Activated naive CD4-positive, alpha-beta T cell treated with anti-CD3 and anti-CD28 coated beads for 36 hours (primary cell): Measurements from ENCODE around the gene MRAP. TPM values are rescaled to one million over a fixed set of nuclear protein-coding genes. Genes with fewer than 3 reads are reported as not detected.

Experiments
- CTCF ChIA-PET: fragments of 350-600 bp; sonication (Branson Sonifier 250); formaldehyde crosslinking; loops from one replicate; lab custom pipeline; 2021; ENCODE audit warnings: antibody characterized with exemption; lab: Charles Lee
- DNase-seq: peaks from one replicate; pipeline ENCODE4 v3.0.0-alpha.2; 2020
- H3K27ac Mint-ChIP-seq: one replicate; pipeline ENCODE4 v1.8.0; 2021; ENCODE audit warnings: mild to moderate bottlenecking, mixed read lengths
- H3K27me3 Mint-ChIP-seq: one replicate; pipeline ENCODE4 v1.8.0; 2021; ENCODE audit warnings: low read depth, mixed read lengths
- H3K36me3 Mint-ChIP-seq: one replicate; pipeline ENCODE4 v1.8.0; 2021; ENCODE audit warnings: low read depth, mixed read lengths
- H3K4me1 Mint-ChIP-seq: one replicate; pipeline ENCODE4 v1.8.0; 2021; ENCODE audit warnings: low read depth, mixed read lengths
- H3K4me3 Mint-ChIP-seq: one replicate; pipeline ENCODE4 v1.8.0; 2021; ENCODE audit warnings: mild to moderate bottlenecking, moderate library complexity, mixed read lengths
- H3K9me3 Mint-ChIP-seq: one replicate; pipeline ENCODE4 v1.8.0; 2021; ENCODE audit warnings: mixed read lengths
- intact Hi-C: fragments of 100-400 bp; cut with micrococcal nuclease; formaldehyde crosslinking; loops from one replicate; pipeline ENCODE4 v1.15.1; 2023
- total RNA-seq, 2 experiments: library from RNA; stranded (reverse); gene quantifications; one replicate each; pipeline ENCODE4 v1.2.3, GENCODE V29; 2021

Gene MRAP
- total RNA-seq, 2 experiments from 2014 or later, result not detected

- peaks cover 38% of the 10 kb centered on the region for H3K36me3 Mint-ChIP-seq
- no peak for DNase-seq
- no peaks in the 10 kb centered on the region for H3K9me3 Mint-ChIP-seq
- H3K27me3 Mint-ChIP-seq, result no peaks in the 10 kb centered on the region
- CTCF ChIA-PET, result no interaction called here
- intact Hi-C loops, result no loop called here
- peaks cover 7% of the 10 kb centered on the region for H3K4me1 Mint-ChIP-seq
- H3K27ac Mint-ChIP-seq, result no peak overlapping the region
- H3K4me3 Mint-ChIP-seq, result no peak overlapping the region
These were observed 17.0 kb downstream of the MRAP start for GRCh38 chr21:32315511-32316281.

GRCh38 chr21:32316361-32317215 is 17.9 kb downstream of the MRAP start:
- no peaks in the 10 kb centered on the region for H3K9me3 Mint-ChIP-seq
- no peak for DNase-seq
- CTCF ChIA-PET, result no interaction called here
- no peak overlapping the region for H3K27ac Mint-ChIP-seq
- H3K4me1 Mint-ChIP-seq, result peaks cover under 1% of the 10 kb centered on the region
- peaks cover 31% of the 10 kb centered on the region for H3K36me3 Mint-ChIP-seq
- intact Hi-C loops, result no loop called here
- no peaks in the 10 kb centered on the region for H3K27me3 Mint-ChIP-seq
- H3K4me3 Mint-ChIP-seq, result no peak overlapping the region

- Mint-ChIP-seq H3K4me3 (no peak overlapping the region), H3K9me3 (no peaks in the 10 kb centered on the region), H3K4me1 (no peaks in the 10 kb centered on the region), H3K27me3 (no peaks in the 10 kb centered on the region), H3K36me3 (peaks cover 25% of the 10 kb centered on the region), H3K27ac (no peak overlapping the region)
- intact Hi-C loops, result no loop called here
- CTCF ChIA-PET, result no interaction called here
- no peak for DNase-seq
These were observed 19.1 kb downstream of the MRAP start for GRCh38 chr21:32317726-32318125.

- Mint-ChIP-seq H3K36me3 (peaks cover 27% of the 10 kb centered on the region), H3K27ac (no peak overlapping the region), H3K4me3 (no peak overlapping the region), H3K4me1 (no peaks in the 10 kb centered on the region), H3K27me3 (no peaks in the 10 kb centered on the region), H3K9me3 (no peaks in the 10 kb centered on the region)
- no peak for DNase-seq
- intact Hi-C loops, result no loop called here
- CTCF ChIA-PET, result interaction anchor here (1.2 kb wide), 1 partner anchor 282 kb away, joined by 4 read pairs; no protein-coding TSS in a partner anchor
These were observed 20.4 kb downstream of the MRAP start for GRCh38 chr21:32319012-32319411.

GRCh38 chr21:32320059-32320458 is 21.4 kb downstream of the MRAP start:
- CTCF ChIA-PET, result no interaction called here
- no peaks in the 10 kb centered on the region for H3K4me1 Mint-ChIP-seq
- no peak overlapping the region for H3K4me3 Mint-ChIP-seq
- H3K9me3 Mint-ChIP-seq, result no peaks in the 10 kb centered on the region
- no peaks in the 10 kb centered on the region for H3K27me3 Mint-ChIP-seq
- peaks cover 36% of the 10 kb centered on the region for H3K36me3 Mint-ChIP-seq
- no peak overlapping the region for H3K27ac Mint-ChIP-seq
- intact Hi-C loops, result no loop called here
- no peak for DNase-seq

- no peak overlapping the region for H3K27ac Mint-ChIP-seq
- DNase-seq, result no peak
- H3K4me1 Mint-ChIP-seq, result no peaks in the 10 kb centered on the region
- peaks cover 43% of the 10 kb centered on the region for H3K36me3 Mint-ChIP-seq
- no peaks in the 10 kb centered on the region for H3K9me3 Mint-ChIP-seq
- CTCF ChIA-PET, result no interaction called here
- intact Hi-C loops, result no loop called here
- H3K4me3 Mint-ChIP-seq, result no peak overlapping the region
- H3K27me3 Mint-ChIP-seq, result no peaks in the 10 kb centered on the region
These were observed 22.1 kb downstream of the MRAP start for GRCh38 chr21:32320726-32321125.

- no peaks in the 10 kb centered on the region for H3K9me3 Mint-ChIP-seq
- CTCF ChIA-PET, result no interaction called here
- H3K4me3 Mint-ChIP-seq, result no peak overlapping the region
- no peak overlapping the region for H3K27ac Mint-ChIP-seq
- H3K4me1 Mint-ChIP-seq, result no peaks in the 10 kb centered on the region
- no peak for DNase-seq
- no peaks in the 10 kb centered on the region for H3K27me3 Mint-ChIP-seq
- H3K36me3 Mint-ChIP-seq, result peaks cover 46% of the 10 kb centered on the region
- intact Hi-C loops, result no loop called here
These were observed 22.8 kb downstream of the MRAP start for GRCh38 chr21:32321480-32321879.

- intact Hi-C loops, result no loop called here
- Mint-ChIP-seq H3K4me3 (no peak overlapping the region), H3K9me3 (no peaks in the 10 kb centered on the region), H3K4me1 (no peaks in the 10 kb centered on the region), H3K27ac (no peak overlapping the region), H3K27me3 (no peaks in the 10 kb centered on the region), H3K36me3 (peaks cover 51% of the 10 kb centered on the region)
- DNase-seq, result no peak
- CTCF ChIA-PET, result no interaction called here
These were observed 23.4 kb downstream of the MRAP start for GRCh38 chr21:32322103-32322502.

- intact Hi-C loops, result no loop called here
- Mint-ChIP-seq H3K36me3 (peaks cover 52% of the 10 kb centered on the region), H3K27me3 (no peaks in the 10 kb centered on the region), H3K27ac (no peak overlapping the region), H3K4me1 (no peaks in the 10 kb centered on the region), H3K9me3 (no peaks in the 10 kb centered on the region), H3K4me3 (no peak overlapping the region)
- CTCF ChIA-PET, result no interaction called here
- DNase-seq, result no peak
These were observed 24.0 kb downstream of the MRAP start for GRCh38 chr21:32322676-32323075.

GRCh38 chr21:32325706-32326105 is 27.1 kb downstream of the MRAP start:
- Mint-ChIP-seq H3K4me3 (no peak overlapping the region), H3K4me1 (no peaks in the 10 kb centered on the region), H3K36me3 (peaks cover 65% of the 10 kb centered on the region), H3K9me3 (no peaks in the 10 kb centered on the region), H3K27ac (no peak overlapping the region), H3K27me3 (no peaks in the 10 kb centered on the region)
- CTCF ChIA-PET, result no interaction called here
- intact Hi-C loops, result no loop called here
- DNase-seq, result no peak

- H3K36me3 Mint-ChIP-seq, result peaks cover 76% of the 10 kb centered on the region
- H3K27me3 Mint-ChIP-seq, result no peaks in the 10 kb centered on the region
- H3K4me3 Mint-ChIP-seq, result no peak overlapping the region
- intact Hi-C loops, result no loop called here
- CTCF ChIA-PET, result no interaction called here
- H3K27ac Mint-ChIP-seq, result no peak overlapping the region
- no peak for DNase-seq
- no peaks in the 10 kb centered on the region for H3K4me1 Mint-ChIP-seq
- H3K9me3 Mint-ChIP-seq, result no peaks in the 10 kb centered on the region
These were observed 29.9 kb downstream of the MRAP start for GRCh38 chr21:32328595-32328994.

- H3K4me1 Mint-ChIP-seq, result no peaks in the 10 kb centered on the region
- intact Hi-C loops, result no loop called here
- no peak overlapping the region for H3K27ac Mint-ChIP-seq
- no peak for DNase-seq
- H3K36me3 Mint-ChIP-seq, result peaks cover 77% of the 10 kb centered on the region
- CTCF ChIA-PET, result no interaction called here
- no peaks in the 10 kb centered on the region for H3K9me3 Mint-ChIP-seq
- no peaks in the 10 kb centered on the region for H3K27me3 Mint-ChIP-seq
- no peak overlapping the region for H3K4me3 Mint-ChIP-seq
These were observed 30.7 kb downstream of the MRAP start for GRCh38 chr21:32329331-32329730.
